SK-N-SH (cell line): ENCODE measurements around the gene UBASH3B.

Experiments
- EP300 ChIP-seq, 2 experiments: IDR thresholded peaks; 2 replicates each; pipeline versions ENCODE4 v1.4.0 to v1.6.1; 2012; ENCODE audit warnings: borderline replicate concordance in 1 of 2, low read depth in 1 of 2, low read length in 1 of 2
- EZH2phosphoT487 ChIP-seq: fragments of 200-600 bp; sonication (generic); IDR thresholded peaks from 2 replicates; pipeline ENCODE4 v1.6.1; 2017; ENCODE audit warnings: low read depth, mixed run types, mild to moderate bottlenecking, antibody characterized with exemption, moderate library complexity, borderline replicate concordance
- FOSL2 ChIP-seq: IDR thresholded peaks from 2 replicates; pipeline ENCODE4 v1.4.0; 2012; ENCODE audit warnings: low read depth, mild to moderate bottlenecking, moderate library complexity, borderline replicate concordance
- FOXM1 ChIP-seq: IDR thresholded peaks from 2 replicates; pipeline ENCODE4 v1.4.0; 2012; ENCODE audit warnings: low read depth, mild to moderate bottlenecking
- JUND ChIP-seq: IDR thresholded peaks from 2 replicates; pipeline ENCODE4 v1.4.0; 2012
- POLR2AphosphoS5 ChIP-seq: IDR thresholded peaks from 2 replicates; pipeline ENCODE4 v1.6.1; 2012; ENCODE audit warnings: low read depth, low read length
- RAD21 ChIP-seq: IDR thresholded peaks from 2 replicates; pipeline ENCODE4 v1.6.1; 2012; ENCODE audit warnings: mild to moderate bottlenecking, low read length
- TCF12 ChIP-seq: IDR thresholded peaks from 2 replicates; pipeline ENCODE4 v1.4.0; 2012
- ZBTB33 ChIP-seq: IDR thresholded peaks from 2 replicates; pipeline ENCODE4 v1.4.0; 2012; ENCODE audit warnings: low read depth, borderline replicate concordance
- TF ChIP-seq, protein P1 (sequence below): fragments of 200-600 bp; sonication (generic); IDR thresholded peaks from 2 replicates; pipeline ENCODE4 v1.6.1; 2017; ENCODE audit warnings: antibody characterized with exemption, mild to moderate bottlenecking, moderate library complexity
- TF ChIP-seq, protein P2 (sequence below): IDR thresholded peaks from 2 replicates; pipeline ENCODE4 v1.4.0; 2012; ENCODE audit warnings: low read depth

DNA sequence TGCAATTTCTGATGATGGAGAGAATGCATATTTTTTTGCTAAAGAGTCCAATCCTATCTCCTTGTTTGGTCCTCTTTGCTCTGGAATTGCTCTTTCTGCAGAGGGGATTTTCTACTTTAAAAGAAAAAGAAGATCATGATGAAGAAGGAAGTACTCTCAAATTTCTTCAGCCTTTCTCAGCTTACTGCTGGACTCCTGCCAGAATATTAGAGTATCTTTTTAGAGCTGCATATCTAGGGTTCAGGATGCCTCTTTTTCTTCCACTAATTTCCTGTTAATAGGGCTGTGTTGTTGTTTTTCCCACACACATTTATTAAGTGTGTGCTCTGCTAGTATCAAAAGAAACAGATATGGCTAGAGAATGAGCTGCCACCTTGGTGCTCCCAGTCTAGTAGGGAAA, 18.2 kb downstream of the UBASH3B start:
- TF ChIP-seq, protein P1, sequence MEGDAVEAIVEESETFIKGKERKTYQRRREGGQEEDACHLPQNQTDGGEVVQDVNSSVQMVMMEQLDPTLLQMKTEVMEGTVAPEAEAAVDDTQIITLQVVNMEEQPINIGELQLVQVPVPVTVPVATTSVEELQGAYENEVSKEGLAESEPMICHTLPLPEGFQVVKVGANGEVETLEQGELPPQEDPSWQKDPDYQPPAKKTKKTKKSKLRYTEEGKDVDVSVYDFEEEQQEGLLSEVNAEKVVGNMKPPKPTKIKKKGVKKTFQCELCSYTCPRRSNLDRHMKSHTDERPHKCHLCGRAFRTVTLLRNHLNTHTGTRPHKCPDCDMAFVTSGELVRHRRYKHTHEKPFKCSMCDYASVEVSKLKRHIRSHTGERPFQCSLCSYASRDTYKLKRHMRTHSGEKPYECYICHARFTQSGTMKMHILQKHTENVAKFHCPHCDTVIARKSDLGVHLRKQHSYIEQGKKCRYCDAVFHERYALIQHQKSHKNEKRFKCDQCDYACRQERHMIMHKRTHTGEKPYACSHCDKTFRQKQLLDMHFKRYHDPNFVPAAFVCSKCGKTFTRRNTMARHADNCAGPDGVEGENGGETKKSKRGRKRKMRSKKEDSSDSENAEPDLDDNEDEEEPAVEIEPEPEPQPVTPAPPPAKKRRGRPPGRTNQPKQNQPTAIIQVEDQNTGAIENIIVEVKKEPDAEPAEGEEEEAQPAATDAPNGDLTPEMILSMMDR, result no peak
- TF ChIP-seq EP300 (IDR thresholded peaks at IDR 0.05; ENCODE audit: borderline replicate concordance in 1 of 2, low read depth in 1 of 2, low read length in 1 of 2) (no peak), RAD21 (no peak), JUND (no peak), TCF12 (no peak), EZH2phosphoT487 (no peak), POLR2AphosphoS5 (no peak), FOSL2 (no peak), FOXM1 (no peak), ZBTB33 (no peak)
- TF ChIP-seq, protein P2, sequence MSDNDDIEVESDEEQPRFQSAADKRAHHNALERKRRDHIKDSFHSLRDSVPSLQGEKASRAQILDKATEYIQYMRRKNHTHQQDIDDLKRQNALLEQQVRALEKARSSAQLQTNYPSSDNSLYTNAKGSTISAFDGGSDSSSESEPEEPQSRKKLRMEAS, result no peak
